RWPE1 (cell line): ENCODE measurements around the gene FXYD5.

ENCODE experiments used
- CTCF ChIA-PET: fragments of 350-600 bp; sonication (Branson Sonifier 250); formaldehyde crosslinking; extraction: SDS; loops from one replicate; lab custom pipeline; 2021; lab: Yijun Ruan, JAX
- POLR2A ChIA-PET: fragments of 400-600 bp; formaldehyde crosslinking; extraction: SDS; loops from one replicate; lab custom pipeline; 2020; ENCODE audit warnings: antibody characterized with exemption; ENCODE audit not compliant: low non-redundant PET; lab: Yijun Ruan, JAX
- DNase-seq: peaks from one replicate; pipeline ENCODE4 v3.0.0; 2012; ENCODE audit warnings: low spot score
- H3K27ac ChIP-seq: fragments of 450-650 bp; 2 replicates; pipeline ENCODE4 v1.5.1; 2017
- TF ChIP-seq, protein P1 (sequence below): fragments of 450-650 bp; conservative IDR thresholded peaks from 2 replicates; pipeline ENCODE4 v1.5.1; 2017; ENCODE audit warnings: low read depth, mild to moderate bottlenecking

The FXYD5 gene

GRCh38 chr19:35135389-35135909 lies 19.1 kb upstream of the FXYD5 start:
- peak; percentile 77 for DNase-seq
- 0 out of 2 replicates have a peak overlapping the region, but pooled peaks have one; percentile 17 for H3K27ac ChIP-seq
- POLR2A ChIA-PET = interaction anchor here (0.6 kb wide), 1 partner anchor 15 kb away, joined by 3 read pairs; no protein-coding TSS in a partner anchor
- CTCF ChIA-PET = interaction anchor here (0.6 to 5.8 kb wide), 14 partner anchors 9 to 505 kb away, joined by 3 to 42 read pairs (median 3); partner anchors contain the start of gene FXYD3
- TF ChIP-seq, protein P1, sequence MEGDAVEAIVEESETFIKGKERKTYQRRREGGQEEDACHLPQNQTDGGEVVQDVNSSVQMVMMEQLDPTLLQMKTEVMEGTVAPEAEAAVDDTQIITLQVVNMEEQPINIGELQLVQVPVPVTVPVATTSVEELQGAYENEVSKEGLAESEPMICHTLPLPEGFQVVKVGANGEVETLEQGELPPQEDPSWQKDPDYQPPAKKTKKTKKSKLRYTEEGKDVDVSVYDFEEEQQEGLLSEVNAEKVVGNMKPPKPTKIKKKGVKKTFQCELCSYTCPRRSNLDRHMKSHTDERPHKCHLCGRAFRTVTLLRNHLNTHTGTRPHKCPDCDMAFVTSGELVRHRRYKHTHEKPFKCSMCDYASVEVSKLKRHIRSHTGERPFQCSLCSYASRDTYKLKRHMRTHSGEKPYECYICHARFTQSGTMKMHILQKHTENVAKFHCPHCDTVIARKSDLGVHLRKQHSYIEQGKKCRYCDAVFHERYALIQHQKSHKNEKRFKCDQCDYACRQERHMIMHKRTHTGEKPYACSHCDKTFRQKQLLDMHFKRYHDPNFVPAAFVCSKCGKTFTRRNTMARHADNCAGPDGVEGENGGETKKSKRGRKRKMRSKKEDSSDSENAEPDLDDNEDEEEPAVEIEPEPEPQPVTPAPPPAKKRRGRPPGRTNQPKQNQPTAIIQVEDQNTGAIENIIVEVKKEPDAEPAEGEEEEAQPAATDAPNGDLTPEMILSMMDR = peak; percentile 88

DNA sequence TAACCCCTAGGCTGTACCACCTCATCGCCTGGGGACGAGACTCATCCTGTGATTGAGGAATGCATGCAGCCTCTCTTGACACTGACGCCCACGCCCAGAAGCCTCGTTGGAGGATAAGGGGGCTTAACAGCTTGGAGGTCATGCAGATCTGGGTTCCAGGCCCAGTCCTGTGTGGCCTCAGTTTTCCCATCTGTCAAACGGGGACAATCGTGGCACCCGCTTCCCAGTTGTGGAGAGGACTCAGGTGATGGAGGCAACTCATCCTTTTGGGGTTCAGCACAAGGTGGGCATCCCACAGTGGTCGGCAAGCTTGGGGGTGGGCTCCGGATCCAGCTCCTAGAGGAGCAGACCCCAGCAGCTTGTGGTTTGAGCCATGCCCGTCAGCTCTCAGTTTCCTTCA lies 18.3 kb upstream of the FXYD5 start:
- CTCF ChIA-PET = interaction anchor here (0.6 to 5.8 kb wide), 9 partner anchors 9 to 102 kb away, joined by 3 to 42 read pairs (median 4); partner anchors contain the start of gene FXYD3
- POLR2A ChIA-PET = no interaction called here
- DNase-seq = no peak
- TF ChIP-seq, protein P1 = no peak
- H3K27ac ChIP-seq = peak overlapping the region; percentile 29; the same call in 1 of the 2 replicates

GRCh38 chr19:35136977-35137702 lies 17.4 kb upstream of the FXYD5 start:
- CTCF ChIA-PET = interaction anchor here (1.2 to 5.8 kb wide), 4 partner anchors 21 to 93 kb away, joined by 5 to 42 read pairs (median 24); partner anchors contain the start of gene FXYD3
- H3K27ac ChIP-seq = peak overlapping the region; percentile 29
- TF ChIP-seq, protein P1 = no peak
- no peak for DNase-seq
- POLR2A ChIA-PET = no interaction called here

DNA sequence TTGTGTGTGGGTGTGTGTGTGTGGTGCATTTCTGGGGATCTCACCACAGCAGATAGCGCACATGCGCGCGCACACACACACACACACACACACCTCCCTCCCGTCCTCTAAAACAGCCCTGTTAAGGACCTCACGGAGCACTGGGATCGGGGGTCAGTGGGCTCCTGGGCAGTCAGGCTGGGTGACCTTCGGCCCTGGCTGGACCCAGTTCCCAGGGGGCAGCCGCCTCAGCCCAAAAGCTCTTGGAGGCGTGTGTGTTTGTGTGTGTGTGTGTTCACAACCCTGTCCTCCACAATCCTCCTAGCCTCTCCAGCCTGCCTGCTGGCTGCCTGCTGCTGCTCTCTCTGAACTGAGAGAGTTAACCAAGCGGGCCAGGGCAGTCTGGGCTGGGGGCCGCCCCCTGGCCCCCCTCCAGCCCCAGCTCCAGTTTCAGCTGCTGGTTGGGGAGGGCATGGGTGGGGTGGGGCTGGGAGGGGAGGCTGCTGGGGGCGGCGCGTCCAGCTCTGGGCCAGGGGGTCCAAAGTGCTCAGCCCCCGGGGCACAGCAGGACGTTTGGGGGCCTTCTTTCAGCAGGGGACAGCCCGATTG lies 16.1 kb upstream of the FXYD5 start, which contains the start of gene FXYD1:
Gene FXYD1 (plus strand): TSS at position 520 of the 588 bp plus-strand sequence. CDS start 1,256 bp downstream, outside the sequence.
- no peak within 1 kb of the TSS; the same call in none of the 2 replicates for H3K27ac ChIP-seq
- POLR2A ChIA-PET = no interaction called here
- DNase-seq = no peak
- TF ChIP-seq, protein P1 = no peak
- CTCF ChIA-PET = interaction anchor here (1.2 to 5.8 kb wide), 2 partner anchors 71 to 94 kb away, joined by 5 to 42 read pairs; no protein-coding TSS in a partner anchor

DNA sequence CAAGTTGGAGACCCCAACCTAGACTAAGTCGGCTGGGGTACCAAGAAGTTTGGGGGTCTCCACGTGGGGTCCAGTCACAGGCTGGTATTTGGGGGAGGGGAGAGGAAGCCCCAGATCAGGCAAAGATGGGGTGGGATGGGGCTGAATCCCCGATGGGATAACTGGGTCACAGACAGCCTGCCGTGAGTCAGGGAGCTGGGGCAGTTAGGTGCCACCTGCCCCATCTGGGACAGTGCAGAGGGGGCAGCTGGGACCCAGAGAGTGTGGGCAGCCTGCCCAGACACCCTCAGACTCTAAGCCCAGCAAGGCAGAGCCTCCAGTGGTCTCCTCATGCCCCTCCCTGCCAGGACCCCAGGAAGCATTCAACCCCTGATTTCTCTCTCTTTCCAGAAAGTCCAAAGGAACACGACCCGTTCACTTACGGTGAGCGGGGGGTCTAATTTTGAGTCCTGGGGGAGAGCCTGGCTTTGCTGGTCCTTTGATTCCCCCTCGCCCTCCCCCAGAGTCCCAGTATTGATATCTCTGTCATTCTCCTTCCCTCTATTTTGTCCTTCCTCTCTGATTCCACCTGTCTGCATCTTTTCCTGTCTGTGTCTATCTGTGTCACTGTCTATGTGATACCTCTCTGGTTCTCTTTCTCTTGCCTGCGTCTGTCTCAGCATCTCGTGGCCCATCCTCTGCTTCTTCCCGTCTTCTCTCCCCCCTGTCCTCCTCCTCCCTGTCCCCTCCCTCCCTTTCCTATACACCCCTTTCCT lies 14.2 kb upstream of the FXYD5 start:
- TF ChIP-seq, protein P1 = no peak
- CTCF ChIA-PET = interaction anchor here (0.7 to 1.8 kb wide), 5 partner anchors 25 to 297 kb away, joined by 4 to 15 read pairs (median 4); partner anchors contain the start of gene FXYD3
- peak overlapping the region; percentile 26 for H3K27ac ChIP-seq
- POLR2A ChIA-PET = no interaction called here
- DNase-seq = no peak
